ENCODE data around the gene UPK3A. TPM values are rescaled to one million over a fixed set of nuclear protein-coding genes. Genes with fewer than 3 reads are reported as not detected.
"Not testable (repeated sequence)": the region's sequence is repeated elsewhere in the genome, so short reads cannot be mapped to it uniquely, and the experiment has no call there.

The UPK3A gene
- polyA plus RNA-seq, 10 donors, result 0.11 TPM; not detected in 9

DNA sequence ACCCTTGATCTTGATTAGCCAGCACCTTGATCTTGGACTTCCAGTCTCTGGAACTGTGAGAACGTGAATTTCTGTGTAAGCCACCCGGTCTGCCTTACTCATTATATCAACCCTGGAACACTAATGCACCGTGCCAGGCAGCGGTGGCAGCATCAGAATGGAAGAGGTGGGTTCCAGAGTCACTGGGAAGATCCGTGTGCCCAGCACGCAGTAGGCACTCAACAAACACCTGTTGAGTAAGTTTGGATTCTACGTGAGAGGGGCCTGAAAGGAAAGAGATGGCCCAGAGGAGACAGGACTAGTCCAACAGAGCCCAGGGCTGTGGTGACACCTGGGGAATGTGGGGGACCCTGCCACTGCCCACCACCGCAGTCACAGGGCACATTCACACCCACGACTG, 6.6 kb upstream of the UPK3A start:
- DNase-seq, result no peak

DNA sequence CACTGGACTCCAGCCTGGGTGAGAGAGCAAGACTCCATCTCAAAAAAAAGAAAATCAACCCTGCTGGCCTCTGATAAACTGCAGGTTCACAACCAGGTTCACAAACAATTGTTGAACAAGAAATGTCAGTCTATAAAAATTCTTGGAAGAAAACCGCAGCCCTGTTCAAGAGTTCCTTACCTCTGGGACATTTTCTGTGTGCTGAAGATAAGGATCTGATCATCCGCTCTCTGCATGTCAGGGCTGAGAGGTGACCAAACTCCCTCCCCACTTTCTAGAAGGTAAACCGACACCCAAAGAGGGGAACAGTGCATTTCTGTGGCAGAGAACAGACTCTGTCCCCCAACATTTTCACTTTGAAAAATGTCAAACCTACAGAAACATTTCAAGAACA, 4.2 kb upstream of the UPK3A start:
- no peak for DNase-seq

DNA sequence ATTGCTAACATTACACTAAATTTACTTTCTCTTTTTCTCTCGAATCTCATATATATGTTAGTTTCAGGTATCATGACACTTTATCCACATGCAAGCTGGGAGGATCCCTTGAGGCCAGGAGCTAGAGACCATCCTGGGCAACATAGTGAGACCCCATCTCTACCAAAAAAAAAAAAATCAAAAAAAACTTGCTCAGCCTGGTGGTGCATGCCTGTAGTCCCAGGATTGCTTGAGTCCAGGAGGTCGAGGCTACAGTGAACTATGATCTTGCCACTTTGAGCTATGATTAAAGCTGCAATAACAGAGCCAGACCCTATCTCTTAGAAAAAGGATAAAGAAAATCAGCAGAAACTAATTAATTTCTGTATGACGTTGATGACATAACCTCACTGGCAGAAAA, 3.7 kb upstream of the UPK3A start:
- DNase-seq, result no peak

DNA sequence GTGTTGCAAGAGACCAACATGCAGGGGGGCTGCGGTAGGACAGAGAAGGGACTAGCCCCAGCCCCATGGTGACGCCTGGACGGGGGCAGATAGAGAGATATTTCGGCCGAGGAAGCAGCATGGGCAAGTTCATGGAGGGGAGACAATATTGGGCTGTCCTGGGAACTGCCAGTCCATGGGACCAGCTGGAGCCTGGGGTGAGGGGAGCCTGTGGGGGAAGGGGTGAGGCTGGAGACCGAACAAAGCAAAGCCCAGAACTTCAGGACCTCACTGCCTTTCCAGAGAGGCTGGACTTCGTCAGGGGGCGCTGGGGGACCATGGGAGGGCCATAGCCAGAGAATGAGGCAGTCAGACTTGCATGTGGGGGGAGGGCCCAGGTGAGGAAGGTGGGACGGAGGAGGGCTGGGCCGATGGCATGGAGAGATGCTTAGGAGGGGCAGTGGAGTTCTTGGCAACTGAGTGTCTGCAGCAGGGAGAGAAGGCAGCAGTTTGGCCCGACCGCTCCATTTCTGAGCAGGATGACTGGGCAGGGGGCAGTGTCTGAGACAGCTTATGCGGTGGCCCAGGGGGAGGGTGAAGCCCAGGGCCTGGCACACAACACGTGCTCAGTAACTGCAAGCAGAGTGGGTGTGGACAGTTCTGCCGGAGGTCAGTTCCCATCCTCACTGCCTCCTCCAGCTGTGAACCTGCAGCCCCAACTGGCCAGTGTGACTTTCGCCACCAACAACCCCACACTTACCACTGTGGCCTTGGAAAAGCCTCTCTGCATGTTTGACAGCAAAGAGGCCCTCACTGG, 712 bp downstream of the UPK3A start:
- DNase-seq, result no peak

DNA sequence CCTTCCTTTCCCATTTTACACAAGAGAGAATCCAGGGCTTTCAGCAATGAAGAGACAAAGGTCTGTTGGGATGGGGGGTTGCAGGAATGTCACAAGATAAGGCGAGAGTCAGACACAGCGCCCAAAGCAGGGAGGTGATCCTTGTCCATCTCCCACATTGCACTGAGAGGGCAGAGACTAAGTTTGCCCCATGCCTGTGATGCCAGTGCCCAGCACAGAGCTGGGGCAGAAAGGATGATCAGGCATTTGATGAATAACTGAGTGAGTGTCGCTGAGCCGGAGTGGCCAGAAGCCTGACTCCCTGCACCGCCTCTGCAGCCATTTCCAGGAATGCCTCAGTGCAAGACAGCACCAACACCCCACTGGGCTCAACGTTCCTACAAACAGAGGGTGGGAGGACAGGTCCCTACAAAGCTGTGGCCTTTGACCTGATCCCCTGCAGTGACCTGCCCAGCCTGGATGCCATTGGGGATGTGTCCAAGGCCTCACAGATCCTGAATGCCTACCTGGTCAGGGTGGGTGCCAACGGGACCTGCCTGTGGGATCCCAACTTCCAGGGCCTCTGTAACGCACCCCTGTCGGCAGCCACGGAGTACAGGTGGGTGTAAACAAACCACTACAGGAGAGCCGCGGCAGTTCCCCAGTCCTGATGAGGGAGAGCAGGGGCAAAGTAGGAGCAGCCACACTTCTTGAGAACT, 2.3 kb downstream of the UPK3A start:
- no peak for DNase-seq

DNA sequence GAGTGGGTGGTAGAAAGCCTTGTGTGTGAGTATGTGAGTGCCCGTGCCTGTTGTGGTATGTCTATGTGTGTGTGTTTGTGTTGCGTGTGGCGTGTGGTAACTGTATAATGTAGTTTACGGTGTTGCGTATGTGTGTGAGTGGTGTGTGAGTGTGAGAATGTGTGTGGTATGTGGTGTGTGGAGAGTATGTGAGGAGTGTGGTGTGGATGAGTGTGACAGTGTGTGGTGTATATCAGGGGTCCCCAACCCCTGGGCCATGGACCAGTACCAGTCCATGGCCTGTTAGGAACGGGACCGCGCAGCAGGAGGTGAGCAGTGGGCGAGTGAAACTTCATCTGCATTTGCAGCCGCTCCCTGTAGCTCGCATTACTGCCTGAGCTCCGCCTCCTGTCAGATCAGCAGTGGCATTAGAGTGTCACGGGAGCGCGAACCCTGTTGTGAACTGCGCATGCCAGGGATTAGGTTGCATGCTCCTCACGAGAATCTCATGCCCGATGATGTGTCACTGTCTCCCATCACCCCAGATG, 5.7 kb downstream of the UPK3A start:
- DNase-seq, result peak in 1 of 3 donors; percentile 60

DNA sequence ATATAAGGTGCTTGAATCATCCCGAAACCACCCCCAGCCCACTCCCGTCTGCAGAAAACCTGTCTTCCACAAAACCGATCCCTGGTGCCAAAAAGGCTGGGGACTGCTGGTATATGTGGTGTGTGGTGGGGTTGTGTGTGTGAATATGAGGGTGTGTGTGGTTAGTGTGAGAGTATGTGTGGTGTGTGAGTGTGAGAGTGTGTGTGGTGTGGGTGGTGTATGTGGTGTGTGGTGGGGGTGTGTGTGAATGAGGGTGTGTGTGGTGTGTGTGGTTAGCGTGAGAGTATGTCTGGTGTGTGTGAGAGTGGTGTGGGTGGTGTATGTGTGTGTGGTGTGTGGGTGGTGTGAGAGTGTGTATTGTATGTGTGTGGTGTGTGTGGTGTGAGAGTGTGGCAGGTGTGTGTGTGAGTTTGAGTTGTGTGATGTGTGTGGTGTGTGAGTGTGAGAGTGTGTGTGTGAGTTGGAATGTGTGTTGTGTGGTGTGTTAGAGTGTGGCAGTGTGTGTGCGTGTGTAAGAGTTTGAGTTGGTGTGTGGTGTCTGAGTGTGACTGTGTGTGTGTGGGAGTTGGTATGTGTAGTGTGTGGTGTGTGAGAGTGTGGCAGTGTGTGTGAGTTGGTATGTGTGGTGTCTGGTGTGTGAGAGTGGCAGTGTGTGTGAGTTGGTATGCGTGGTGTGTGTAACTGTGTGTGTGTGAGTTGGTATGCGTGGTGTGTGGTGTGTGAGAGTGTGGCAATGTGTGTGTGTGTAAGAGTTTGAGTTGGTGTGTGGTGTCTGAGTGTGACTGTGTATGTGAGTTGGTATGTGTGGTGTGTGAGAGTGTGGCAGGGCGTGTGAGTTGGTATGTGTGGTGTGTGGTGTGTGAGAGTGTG, 6.5 kb downstream of the UPK3A start:
- DNase-seq, result no peak

DNA sequence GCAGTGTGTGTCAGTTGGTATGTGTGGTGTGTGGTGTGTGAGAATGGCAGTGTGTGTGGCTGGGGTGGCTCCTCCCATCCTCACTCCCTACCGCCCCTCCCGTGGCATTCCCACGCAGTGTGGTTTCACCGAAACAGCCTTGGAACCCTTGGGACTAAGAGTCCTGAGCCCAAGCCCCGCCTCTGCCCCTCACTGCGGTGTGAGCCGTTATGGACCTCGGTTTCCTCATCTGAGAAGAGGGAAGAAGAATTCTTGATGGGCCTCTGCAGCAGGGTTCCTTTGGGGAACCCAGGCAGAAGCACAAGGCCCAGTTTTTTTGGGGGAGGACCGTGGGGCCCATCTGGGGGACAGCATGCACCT, 7.2 kb downstream of the UPK3A start:
- DNase-seq, result no peak

DNA sequence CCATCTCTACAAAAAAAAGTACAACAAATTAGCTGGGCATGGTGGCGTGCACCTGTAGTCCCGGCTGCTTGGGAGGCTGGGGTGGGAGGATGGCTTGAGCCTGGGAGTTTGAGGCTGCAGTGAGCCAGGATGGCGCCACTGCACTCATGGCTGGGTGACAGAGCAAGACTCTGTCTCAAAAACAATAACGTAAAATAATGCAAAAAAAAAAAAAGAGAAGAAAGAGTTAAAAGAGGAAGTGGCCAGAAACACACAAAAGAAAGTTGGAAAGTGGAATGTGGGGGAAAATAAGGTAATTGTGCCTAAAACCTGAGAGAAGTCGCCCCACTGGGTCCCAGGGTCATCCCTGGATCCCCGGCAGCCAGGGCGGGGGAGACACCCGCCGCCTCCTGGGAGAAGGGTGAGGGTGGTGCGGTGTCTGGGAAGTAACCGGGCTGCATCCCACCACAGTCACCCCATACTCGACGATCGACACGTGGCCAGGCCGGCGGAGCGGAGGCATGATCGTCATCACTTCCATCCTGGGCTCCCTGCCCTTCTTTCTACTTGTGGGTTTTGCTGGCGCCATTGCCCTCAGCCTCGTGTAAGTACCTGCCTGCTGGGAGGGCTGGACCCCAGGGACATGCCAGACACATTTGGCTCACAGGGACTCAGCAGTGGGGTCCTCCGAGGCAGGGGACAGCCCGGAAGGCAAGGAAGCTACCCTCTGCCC, 8.1 kb downstream of the UPK3A start:
- DNase-seq, result no peak

DNA sequence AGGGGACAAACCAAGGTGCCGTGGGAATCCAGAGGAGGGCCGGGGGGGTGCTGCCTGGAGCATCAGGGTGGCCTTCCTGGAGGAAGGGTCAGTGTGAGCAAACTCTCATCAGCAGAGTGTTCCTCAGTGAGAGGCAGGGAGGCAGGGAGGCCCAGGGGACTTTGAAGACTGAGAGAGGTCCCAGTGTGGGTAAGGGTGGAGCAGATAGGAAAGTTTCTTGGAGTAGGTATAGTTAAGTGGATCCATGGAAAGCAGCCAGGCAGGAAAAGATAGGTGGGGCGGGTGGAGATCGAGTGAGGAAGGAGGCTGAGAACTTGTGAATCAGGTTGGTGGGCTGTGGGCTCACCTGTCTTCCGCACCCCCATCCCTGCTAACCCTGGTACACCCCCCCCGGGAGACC, 9.3 kb downstream of the UPK3A start:
- DNase-seq, result no peak

DNA sequence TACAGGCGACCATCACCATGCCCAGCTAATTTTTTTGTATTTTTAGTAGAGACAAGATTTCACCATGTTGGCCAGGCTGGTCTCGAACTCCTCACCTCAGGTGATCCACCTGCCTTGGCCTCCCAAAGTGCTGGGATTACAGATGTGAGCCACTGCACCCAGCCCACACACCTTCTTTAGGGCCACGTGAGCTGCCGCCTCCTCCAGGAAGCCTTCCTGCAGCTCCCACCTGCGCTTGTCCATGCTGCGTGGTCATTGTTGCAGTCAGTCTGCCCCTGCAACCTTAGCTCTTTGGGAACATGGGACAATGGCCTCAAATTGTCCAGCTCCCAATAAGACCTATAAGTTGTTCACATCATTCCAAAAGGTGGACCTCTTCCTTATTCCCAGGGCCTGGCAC, 10.3 kb downstream of the UPK3A start:
- DNase-seq, result not testable (repeated sequence)

DNA sequence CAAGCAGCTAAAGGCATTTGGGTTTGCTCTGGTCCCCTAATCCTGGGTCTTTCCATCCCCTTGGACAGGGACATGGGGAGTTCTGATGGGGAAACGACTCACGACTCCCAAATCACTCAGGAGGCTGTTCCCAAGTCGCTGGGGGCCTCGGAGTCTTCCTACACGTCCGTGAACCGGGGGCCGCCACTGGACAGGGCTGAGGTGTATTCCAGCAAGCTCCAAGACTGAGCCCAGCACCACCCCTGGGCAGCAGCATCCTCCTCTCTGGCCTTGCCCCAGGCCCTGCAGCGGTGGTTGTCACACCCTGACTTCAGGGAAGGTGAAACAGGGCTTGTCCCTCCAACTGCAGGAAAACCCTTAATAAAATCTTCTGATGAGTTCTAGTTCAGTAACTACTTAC, 10.7 kb downstream of the UPK3A start:
- no peak for DNase-seq

DNA sequence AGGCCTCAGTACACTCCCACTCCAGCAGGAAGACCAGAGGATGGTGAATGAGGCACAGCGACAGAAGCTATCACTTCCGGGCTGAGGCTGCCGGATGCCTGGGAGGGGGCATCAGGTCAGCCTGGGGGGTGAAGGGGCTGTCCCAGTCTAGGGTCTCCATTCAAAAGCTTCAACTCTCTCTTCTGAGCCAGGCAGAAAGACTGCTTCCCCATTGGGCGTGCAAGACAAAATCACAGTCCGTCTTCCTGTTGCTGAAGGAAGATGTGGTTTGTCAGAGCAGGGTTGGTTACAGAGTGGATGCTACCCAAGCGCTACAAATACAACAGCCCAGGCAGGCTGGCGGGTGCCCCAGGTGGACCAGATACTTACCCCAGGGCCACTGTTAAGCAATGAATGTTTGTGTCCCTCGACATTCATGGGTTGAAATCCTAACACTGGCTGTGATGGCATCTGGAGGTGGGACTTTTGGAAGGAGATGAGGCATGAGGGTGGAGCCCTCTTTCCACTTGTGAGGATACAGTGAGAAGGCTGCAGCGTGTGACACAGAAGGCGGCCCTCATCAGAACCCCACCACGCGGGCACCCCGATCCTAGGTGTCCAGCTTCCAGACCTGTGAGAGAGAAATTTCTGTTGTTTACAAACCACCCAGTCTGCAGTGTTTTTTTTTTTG, 12.0 kb downstream of the UPK3A start:
- no peak for DNase-seq

DNA sequence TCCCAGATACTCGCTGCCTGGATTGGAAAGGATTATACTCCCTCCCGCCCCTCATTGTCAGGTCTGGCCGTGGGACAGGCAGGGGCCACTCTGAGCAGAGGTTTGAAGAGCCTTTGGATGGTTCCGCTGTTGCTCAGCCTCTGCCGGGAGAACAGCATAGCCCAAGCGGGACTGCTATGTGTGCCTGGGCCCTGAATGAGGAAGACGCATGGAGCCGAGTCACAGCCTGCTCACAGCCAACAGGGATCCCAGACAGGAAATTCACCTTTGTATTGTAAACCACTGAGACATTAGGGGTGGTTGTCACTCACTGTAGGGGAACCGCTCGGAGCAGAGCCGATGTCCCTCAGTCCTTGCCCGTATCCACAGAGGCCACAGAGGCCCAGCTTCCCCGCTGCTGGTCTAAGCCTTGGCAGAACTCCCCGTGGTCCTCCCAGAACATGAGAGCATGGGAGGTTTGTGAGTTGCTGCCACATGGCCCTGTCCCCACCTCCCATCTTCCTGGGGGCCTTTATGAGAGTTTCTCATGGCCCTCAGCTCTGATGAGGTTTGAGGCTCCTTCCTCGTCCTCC, 14.3 kb downstream of the UPK3A start:
- DNase-seq, result no peak

DNA sequence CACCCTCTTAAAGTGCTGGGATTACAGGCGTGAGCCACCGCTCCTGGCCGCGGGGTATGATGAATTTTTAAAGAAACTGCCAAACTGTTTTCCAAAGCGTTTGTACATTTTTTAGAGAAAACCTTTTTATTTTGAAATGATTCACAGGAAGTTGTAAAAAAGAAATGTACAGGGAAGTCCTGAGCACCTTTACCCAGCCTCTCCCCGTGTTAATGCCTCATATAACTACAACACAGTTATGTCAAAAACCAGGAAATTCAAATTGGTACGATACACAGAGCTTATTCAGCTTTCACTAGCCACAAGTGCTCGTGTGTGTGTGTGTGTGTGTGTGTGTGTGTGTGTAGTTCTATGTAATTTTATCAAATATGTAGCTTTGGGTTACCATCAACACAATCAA, 18.0 kb downstream of the UPK3A start:
- DNase-seq, result no peak

DNA sequence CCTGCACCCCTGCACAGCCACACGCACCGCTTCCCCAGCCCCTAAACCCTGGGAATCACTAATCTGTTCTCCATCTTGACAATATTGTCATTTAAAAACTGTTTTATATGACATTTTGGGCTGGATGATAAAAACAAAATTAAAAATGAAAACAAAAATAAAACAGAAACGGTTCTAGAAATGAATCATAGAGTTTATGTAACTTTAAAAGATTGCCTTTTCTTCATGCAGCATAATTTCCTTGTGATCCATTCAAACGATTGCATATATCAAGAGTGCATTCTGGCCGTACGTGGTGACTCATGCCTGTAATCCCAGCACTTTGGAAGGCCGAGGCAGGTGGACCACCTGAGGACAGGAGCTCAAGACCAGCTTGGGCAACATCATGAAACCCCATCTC, 18.4 kb downstream of the UPK3A start:
- DNase-seq, result no peak

DNA sequence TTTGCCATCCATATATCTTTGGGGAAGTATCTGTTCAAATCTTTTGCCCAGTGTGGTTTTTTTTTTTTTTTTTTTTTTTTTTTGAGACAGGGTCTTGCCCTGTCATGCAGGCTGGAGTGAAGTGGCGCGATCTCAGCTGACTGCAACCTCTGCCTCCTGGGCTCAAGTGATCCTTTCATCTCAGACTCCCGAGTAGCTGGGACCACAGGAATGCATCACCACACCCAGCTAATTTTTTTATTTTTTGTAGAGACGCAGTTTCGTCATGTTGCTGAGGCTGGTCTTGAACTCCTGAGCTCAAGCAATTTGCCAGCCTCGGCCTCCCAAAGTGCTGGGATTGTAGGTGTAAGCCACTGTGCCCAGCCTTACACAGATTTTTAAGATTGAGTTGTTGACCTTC, 20.2 kb downstream of the UPK3A start:
- DNase-seq, result no peak

DNA sequence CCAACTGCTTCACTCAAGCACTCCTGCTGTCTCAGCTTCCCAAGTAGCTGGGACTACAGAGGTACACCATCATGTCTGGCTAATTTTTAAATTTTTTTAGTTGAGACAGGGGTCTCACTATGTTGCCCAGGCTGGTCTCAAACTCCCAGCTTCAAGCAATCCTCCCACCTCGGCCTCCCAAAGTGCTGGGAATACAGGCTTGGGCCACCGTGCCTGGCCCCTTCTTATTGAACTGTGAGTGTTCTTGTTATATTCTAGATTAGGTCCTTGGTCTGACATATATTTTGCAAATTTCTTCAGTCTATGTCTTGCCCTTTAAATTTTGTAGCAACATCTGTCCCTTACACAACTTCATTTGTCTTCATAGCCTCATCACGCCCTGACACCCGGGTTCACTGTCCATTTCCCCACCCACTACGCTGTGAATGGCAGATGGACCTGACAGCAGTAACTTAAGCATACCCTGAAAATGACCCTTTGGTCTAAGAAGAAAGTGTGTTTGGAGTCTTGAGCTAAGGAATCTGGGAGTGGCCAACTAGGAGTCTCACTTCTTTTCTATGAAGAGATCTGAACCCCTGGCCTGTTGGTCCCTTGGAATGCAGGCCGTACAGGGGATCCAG, 20.8 kb downstream of the UPK3A start:
- DNase-seq, result no peak

DNA sequence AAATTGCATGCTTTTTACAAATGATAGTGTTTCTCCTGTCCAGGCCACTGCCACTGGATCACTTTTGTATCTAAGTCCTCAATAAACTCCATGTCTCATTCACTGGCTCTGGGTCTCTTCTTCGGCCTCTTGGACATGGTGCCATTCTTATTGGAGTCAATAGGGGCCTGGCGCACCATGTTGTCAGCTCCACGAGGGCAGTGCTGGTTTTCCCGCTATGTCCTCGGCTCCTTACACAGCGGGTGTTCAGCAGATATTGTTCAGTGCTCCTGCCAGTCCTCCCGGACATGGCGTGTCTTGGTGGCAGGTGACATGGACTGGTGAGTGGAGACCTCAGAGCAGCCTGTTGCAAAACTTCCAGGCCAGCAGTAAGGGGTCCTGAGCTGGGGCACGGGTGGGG, 21.4 kb downstream of the UPK3A start:
- DNase-seq, result no peak

DNA sequence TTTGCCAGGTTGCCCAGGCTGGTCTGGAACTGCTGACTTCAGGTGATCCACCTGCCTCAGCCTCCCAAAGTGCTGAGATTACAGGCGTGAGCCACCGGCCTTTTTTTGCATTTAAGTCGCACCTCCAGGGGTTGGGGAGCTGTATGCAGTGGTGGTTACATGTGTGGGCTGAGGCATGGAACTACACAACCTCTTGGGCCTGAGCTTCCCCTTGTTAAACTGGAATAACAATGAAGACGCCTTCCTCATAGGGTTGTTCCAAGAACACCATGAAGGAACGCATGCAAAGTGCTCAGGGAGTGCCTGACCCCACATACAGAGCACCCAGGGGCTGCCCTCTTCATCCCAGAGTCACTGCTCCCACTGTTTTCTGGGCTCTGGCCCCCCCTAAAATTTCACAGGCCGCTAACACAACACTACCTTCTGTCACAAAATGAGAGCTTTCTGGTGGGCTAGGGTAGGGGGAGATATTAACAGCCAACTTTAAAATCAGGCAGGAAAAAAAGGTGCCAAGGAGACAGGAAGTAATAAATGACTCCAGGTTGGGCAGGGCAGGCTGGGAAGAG, 23.7 kb downstream of the UPK3A start:
- peak in 1 of 3 donors; percentile 20 for DNase-seq
